ENCODE measurements around the gene SNAPC4.

The SNAPC4 gene

GRCh38 chr9:136379401-136379800, 20.6 kb downstream of the SNAPC4 start:
- WGBS, 2 donors (ENCODE audit: extremely low coverage in 2 of 2, insufficient read length in 2 of 2, insufficient replicate concordance in 1 of 2), result no CpG with 5 or more reads among the region's 11 CpGs
- H3K4me1 ChIP-seq (ENCODE audit: control insufficient read depth in 2 of 2, insufficient read depth in 1 of 2, low read depth in 1 of 2, low read length in 2 of 2), result no peaks in the 10 kb centered on the region
- peaks cover 43 to 85% of the 10 kb centered on the region in 2 donors for H3K36me3 ChIP-seq (replicated peaks in 1 of 2; ENCODE audit: control insufficient read depth in 2 of 2, insufficient read depth in 2 of 2, low read length in 2 of 2)
- H2BK12ac ChIP-seq (ENCODE audit: low read length), result no peak overlapping the region
- H3K9me3 ChIP-seq (replicated peaks in 1 of 2; ENCODE audit: control insufficient read depth in 2 of 2, insufficient read depth in 1 of 2, low read depth in 1 of 2, low read length in 2 of 2), result no peaks in the 10 kb centered on the region
- H2BK15ac ChIP-seq (ENCODE audit: low read length), result no peak overlapping the region
- H2AFZ ChIP-seq (ENCODE audit: low read length), result no peak overlapping the region
- H3K9ac ChIP-seq (ENCODE audit: low read depth, low read length, poor library complexity), result no peak overlapping the region
- no peak for DNase-seq (ENCODE audit: low spot score)
- H3K4me2 ChIP-seq (ENCODE audit: insufficient read depth, low read length, poor library complexity, severe bottlenecking), result no peak overlapping the region
- H3K4me3 ChIP-seq (ENCODE audit: low read length in 2 of 2), result no peak overlapping the region
- no peak overlapping the region for H2BK5ac ChIP-seq (ENCODE audit: low read length)
- no peak overlapping the region for H3K18ac ChIP-seq (ENCODE audit: low read length)
- H4K8ac ChIP-seq (ENCODE audit: low read depth, low read length), result no peak overlapping the region
- H3K27ac ChIP-seq (replicated peaks; ENCODE audit: low read length), result no peak overlapping the region
- no peak overlapping the region for H3K4ac ChIP-seq (ENCODE audit: low read length)
- H3K27me3 ChIP-seq (ENCODE audit: control insufficient read depth in 3 of 3, insufficient read depth in 3 of 3, low read depth in 1 of 3, low read length in 3 of 3), result no peaks in the 10 kb centered on the region
- no peak overlapping the region for H3K14ac ChIP-seq (ENCODE audit: low read length)
- H2AK5ac ChIP-seq (ENCODE audit: low read depth, low read length), result no peak overlapping the region
- H2BK120ac ChIP-seq (ENCODE audit: low read depth, low read length), result no peak overlapping the region
- H3K79me1 ChIP-seq (ENCODE audit: low read depth, low read length), result no peaks in the 10 kb centered on the region
- H3K23ac ChIP-seq (ENCODE audit: low read depth, low read length, poor library complexity), result no peak overlapping the region
- H4K91ac ChIP-seq (ENCODE audit: low read depth, low read length, poor library complexity), result no peak overlapping the region

GRCh38 chr9:136379003-136379287, 21.0 kb downstream of the SNAPC4 start:
- Histone ChIP-seq H4K91ac (ENCODE audit: low read depth, low read length, poor library complexity) (no peak overlapping the region), H2AK5ac (ENCODE audit: low read depth, low read length) (no peak overlapping the region), H3K23ac (ENCODE audit: low read depth, low read length, poor library complexity) (no peak overlapping the region), H2BK12ac (ENCODE audit: low read length) (no peak overlapping the region), H3K14ac (ENCODE audit: low read length) (no peak overlapping the region), H3K36me3 (replicated peaks in 1 of 2; ENCODE audit: control insufficient read depth in 2 of 2, insufficient read depth in 2 of 2, low read length in 2 of 2) (peaks cover 38 to 80% of the 10 kb centered on the region in 2 donors), H2AFZ (ENCODE audit: low read length) (no peak overlapping the region), H3K4me2 (ENCODE audit: insufficient read depth, low read length, poor library complexity, severe bottlenecking) (no peak overlapping the region), H3K9me3 (replicated peaks in 1 of 2; ENCODE audit: control insufficient read depth in 2 of 2, insufficient read depth in 1 of 2, low read depth in 1 of 2, low read length in 2 of 2) (no peaks in the 10 kb centered on the region), H3K27ac (replicated peaks; ENCODE audit: low read length) (no peak overlapping the region), H3K18ac (ENCODE audit: low read length) (no peak overlapping the region), H4K8ac (ENCODE audit: low read depth, low read length) (no peak overlapping the region), H3K27me3 (ENCODE audit: control insufficient read depth in 3 of 3, insufficient read depth in 3 of 3, low read depth in 1 of 3, low read length in 3 of 3) (no peaks in the 10 kb centered on the region), H3K4ac (ENCODE audit: low read length) (no peak overlapping the region), H3K79me1 (ENCODE audit: low read depth, low read length) (peaks cover 2% of the 10 kb centered on the region), H3K4me3 (ENCODE audit: low read length in 2 of 2) (no peak overlapping the region), H3K9ac (ENCODE audit: low read depth, low read length, poor library complexity) (no peak overlapping the region), H3K4me1 (ENCODE audit: control insufficient read depth in 2 of 2, insufficient read depth in 1 of 2, low read depth in 1 of 2, low read length in 2 of 2) (no peaks in the 10 kb centered on the region), H2BK5ac (ENCODE audit: low read length) (no peak overlapping the region), H2BK15ac (ENCODE audit: low read length) (no peak overlapping the region), H2BK120ac (ENCODE audit: low read depth, low read length) (no peak overlapping the region)
- WGBS, 2 donors (ENCODE audit: extremely low coverage in 2 of 2, insufficient read length in 2 of 2, insufficient replicate concordance in 1 of 2), result no CpG with 5 or more reads among the region's 18 CpGs
- DNase-seq (ENCODE audit: low spot score), result no peak

DNA sequence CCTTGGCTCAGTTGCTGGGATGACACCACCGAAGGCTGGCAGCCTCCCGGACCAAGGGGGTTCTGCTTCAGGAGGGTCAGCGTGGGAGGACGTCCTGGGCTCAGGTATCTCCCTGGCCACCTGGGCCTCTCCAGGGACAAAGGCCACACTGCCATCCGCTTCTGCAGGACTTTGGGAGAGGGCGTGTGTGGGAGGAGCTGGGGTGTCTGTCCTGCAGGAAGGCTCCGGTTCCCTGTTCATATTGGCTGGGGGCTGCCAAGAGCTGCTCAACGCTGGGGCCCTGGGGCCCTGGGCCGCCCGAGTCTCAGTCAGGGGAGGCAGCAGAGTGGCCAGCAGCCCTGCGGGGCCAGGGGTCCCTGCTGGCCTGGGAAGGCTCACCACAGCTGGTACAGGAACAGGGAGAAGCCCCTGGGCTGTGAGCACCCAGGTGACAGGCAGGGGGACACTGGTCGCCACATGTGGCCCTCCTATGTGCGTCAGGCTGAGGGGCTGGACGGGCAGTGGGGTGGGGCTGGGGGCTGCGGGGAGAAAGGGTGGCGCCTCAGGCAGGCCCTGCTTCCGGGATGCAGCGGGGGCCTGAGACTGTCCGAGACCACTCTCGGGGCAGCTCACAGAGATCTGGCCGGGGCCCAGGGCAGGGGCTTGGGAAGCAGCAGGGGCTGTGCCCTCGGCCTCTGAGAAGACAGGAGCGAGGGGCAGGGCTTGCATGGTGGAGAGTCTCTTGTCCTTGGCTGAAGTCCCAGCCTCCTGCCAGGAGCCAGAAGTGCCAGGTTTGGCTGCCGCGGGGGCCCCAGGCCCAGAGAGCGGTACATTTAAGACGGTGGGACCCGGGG, 21.6 kb downstream of the SNAPC4 start:
- WGBS, 2 donors (ENCODE audit: extremely low coverage in 2 of 2, insufficient read length in 2 of 2, insufficient replicate concordance in 1 of 2), result no CpG with 5 or more reads among the region's 28 CpGs
- no peak overlapping the region for H2BK12ac ChIP-seq (ENCODE audit: low read length)

GRCh38 chr9:136377341-136378169, 22.4 kb downstream of the SNAPC4 start:
- Histone ChIP-seq H2BK5ac (ENCODE audit: low read length) (no peak overlapping the region), H2BK15ac (ENCODE audit: low read length) (no peak overlapping the region), H3K18ac (ENCODE audit: low read length) (no peak overlapping the region), H2AK5ac (ENCODE audit: low read depth, low read length) (no peak overlapping the region), H3K9me3 (replicated peaks in 1 of 2; ENCODE audit: control insufficient read depth in 2 of 2, insufficient read depth in 1 of 2, low read depth in 1 of 2, low read length in 2 of 2) (no peaks in the 10 kb centered on the region), H3K23ac (ENCODE audit: low read depth, low read length, poor library complexity) (no peak overlapping the region), H4K8ac (ENCODE audit: low read depth, low read length) (no peak overlapping the region), H2BK12ac (ENCODE audit: low read length) (no peak overlapping the region), H3K4ac (ENCODE audit: low read length) (no peak overlapping the region), H2AFZ (ENCODE audit: low read length) (no peak overlapping the region), H3K27ac (replicated peaks; ENCODE audit: low read length) (no peak overlapping the region), H4K91ac (ENCODE audit: low read depth, low read length, poor library complexity) (no peak overlapping the region), H3K4me2 (ENCODE audit: insufficient read depth, low read length, poor library complexity, severe bottlenecking) (no peak overlapping the region), H3K9ac (ENCODE audit: low read depth, low read length, poor library complexity) (no peak overlapping the region), H3K79me1 (ENCODE audit: low read depth, low read length) (peaks cover 2% of the 10 kb centered on the region), H3K14ac (ENCODE audit: low read length) (no peak overlapping the region), H3K36me3 (replicated peaks in 1 of 2; ENCODE audit: control insufficient read depth in 2 of 2, insufficient read depth in 2 of 2, low read length in 2 of 2) (peaks cover 27 to 67% of the 10 kb centered on the region in 2 donors), H3K4me1 (ENCODE audit: control insufficient read depth in 2 of 2, insufficient read depth in 1 of 2, low read depth in 1 of 2, low read length in 2 of 2) (peaks cover 5 to 14% of the 10 kb centered on the region in 2 donors), H3K4me3 (ENCODE audit: low read length in 2 of 2) (no peak overlapping the region), H2BK120ac (ENCODE audit: low read depth, low read length) (no peak overlapping the region), H3K27me3 (ENCODE audit: control insufficient read depth in 3 of 3, insufficient read depth in 3 of 3, low read depth in 1 of 3, low read length in 3 of 3) (no peaks in the 10 kb centered on the region)
- WGBS, 2 donors (ENCODE audit: extremely low coverage in 2 of 2, insufficient read length in 2 of 2, insufficient replicate concordance in 1 of 2), result no CpG with 5 or more reads among the region's 32 CpGs
- no peak for DNase-seq (ENCODE audit: low spot score)

More for the DNA sequence above, 21.6 kb downstream of the SNAPC4 start:
- Histone ChIP-seq H4K8ac (ENCODE audit: low read depth, low read length) (no peak overlapping the region), H3K27me3 (ENCODE audit: control insufficient read depth in 3 of 3, insufficient read depth in 3 of 3, low read depth in 1 of 3, low read length in 3 of 3) (no peaks in the 10 kb centered on the region), H2BK5ac (ENCODE audit: low read length) (no peak overlapping the region), H3K23ac (ENCODE audit: low read depth, low read length, poor library complexity) (no peak overlapping the region), H3K4ac (ENCODE audit: low read length) (no peak overlapping the region), H2AK5ac (ENCODE audit: low read depth, low read length) (no peak overlapping the region), H3K9me3 (replicated peaks in 1 of 2; ENCODE audit: control insufficient read depth in 2 of 2, insufficient read depth in 1 of 2, low read depth in 1 of 2, low read length in 2 of 2) (no peaks in the 10 kb centered on the region), H3K18ac (ENCODE audit: low read length) (no peak overlapping the region), H3K4me2 (ENCODE audit: insufficient read depth, low read length, poor library complexity, severe bottlenecking) (no peak overlapping the region), H3K14ac (ENCODE audit: low read length) (no peak overlapping the region), H3K79me1 (ENCODE audit: low read depth, low read length) (peaks cover 2% of the 10 kb centered on the region), H3K9ac (ENCODE audit: low read depth, low read length, poor library complexity) (no peak overlapping the region), H4K91ac (ENCODE audit: low read depth, low read length, poor library complexity) (no peak overlapping the region), H3K36me3 (replicated peaks in 1 of 2; ENCODE audit: control insufficient read depth in 2 of 2, insufficient read depth in 2 of 2, low read length in 2 of 2) (peaks cover 35 to 75% of the 10 kb centered on the region in 2 donors), H2BK120ac (ENCODE audit: low read depth, low read length) (no peak overlapping the region), H3K27ac (replicated peaks; ENCODE audit: low read length) (no peak overlapping the region), H3K4me1 (ENCODE audit: control insufficient read depth in 2 of 2, insufficient read depth in 1 of 2, low read depth in 1 of 2, low read length in 2 of 2) (peaks cover 0 to 6% of the 10 kb centered on the region in 2 donors), H2BK15ac (ENCODE audit: low read length) (no peak overlapping the region), H2AFZ (ENCODE audit: low read length) (no peak overlapping the region), H3K4me3 (ENCODE audit: low read length in 2 of 2) (no peak overlapping the region)
- DNase-seq (ENCODE audit: low spot score), result no peak

Measured in neuronal stem cell (in vitro differentiated cells).